Measurements from ENCODE around the gene DEPP1. TPM values are rescaled to one million over a fixed set of nuclear protein-coding genes. Genes with fewer than 3 reads are reported as not detected.

Gene DEPP1
- total RNA-seq, 1 experiment from 2014 or later = 1.6 TPM

DNA sequence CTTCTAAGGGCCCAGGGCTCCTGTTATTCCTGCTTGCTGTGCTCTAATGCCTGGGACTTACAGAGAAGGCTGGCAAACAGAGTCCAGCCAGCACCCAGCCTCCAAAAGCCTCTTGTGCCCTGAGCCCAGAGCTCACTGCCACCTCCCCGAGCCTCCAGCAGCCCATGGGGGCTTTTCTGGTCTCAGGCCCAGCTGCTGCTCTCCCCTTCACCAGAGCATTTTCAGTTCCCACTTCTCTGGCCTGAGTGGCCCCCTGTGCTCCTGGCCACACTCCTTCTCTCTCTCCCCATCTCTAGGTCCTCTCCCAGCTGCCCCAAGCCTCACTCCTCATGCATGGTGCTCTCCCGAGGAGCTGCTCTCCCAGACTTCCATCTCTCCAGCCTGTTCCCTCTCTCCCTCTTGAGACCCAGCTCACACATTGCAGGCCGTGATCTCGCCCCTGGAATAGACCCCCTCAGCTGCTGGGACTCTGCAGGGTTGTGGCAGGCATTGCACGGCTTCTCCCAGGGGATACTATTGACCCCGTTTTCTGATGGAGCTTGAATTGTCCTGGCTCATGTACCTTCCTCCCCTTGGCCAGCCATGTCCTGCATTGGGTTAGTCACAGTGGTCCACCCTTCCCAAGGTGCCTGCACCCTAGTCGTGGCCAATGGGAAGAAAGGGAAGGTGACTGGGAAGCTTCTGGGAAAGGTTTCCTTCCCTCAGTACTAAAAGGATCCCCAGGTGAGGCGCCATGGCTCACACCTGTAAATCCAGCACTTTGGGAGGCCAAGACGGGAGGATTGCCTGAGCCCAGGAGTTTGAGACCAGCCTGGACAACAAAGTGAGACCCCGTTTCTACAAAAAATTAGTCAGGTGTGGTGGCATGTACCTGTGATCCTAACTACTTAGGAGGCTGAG lies 28.0 kb downstream of the DEPP1 start:
- CTCF ChIA-PET = interaction anchor here (1.0 to 2.8 kb wide), 5 partner anchors 16 to 71 kb away, joined by 3 to 19 read pairs (median 5); partner anchors contain the start of gene DEPP1
- peaks cover 5% of the 10 kb centered on the region for H3K9me3 Mint-ChIP-seq
- H3K4me3 Mint-ChIP-seq = no peak overlapping the region
- no peaks in the 10 kb centered on the region for H3K27me3 Mint-ChIP-seq (ENCODE audit: low read depth)
- no peak overlapping the region for H3K27ac Mint-ChIP-seq
- POLR2A ChIA-PET = no interaction called here
- H3K36me3 Mint-ChIP-seq = no peaks in the 10 kb centered on the region
- TF ChIP-seq, protein P1, sequence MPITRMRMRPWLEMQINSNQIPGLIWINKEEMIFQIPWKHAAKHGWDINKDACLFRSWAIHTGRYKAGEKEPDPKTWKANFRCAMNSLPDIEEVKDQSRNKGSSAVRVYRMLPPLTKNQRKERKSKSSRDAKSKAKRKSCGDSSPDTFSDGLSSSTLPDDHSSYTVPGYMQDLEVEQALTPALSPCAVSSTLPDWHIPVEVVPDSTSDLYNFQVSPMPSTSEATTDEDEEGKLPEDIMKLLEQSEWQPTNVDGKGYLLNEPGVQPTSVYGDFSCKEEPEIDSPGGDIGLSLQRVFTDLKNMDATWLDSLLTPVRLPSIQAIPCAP (CRISPR knock-in tag; IDR thresholded peaks at IDR 0.05) = no peak
- TF ChIP-seq, protein P2, sequence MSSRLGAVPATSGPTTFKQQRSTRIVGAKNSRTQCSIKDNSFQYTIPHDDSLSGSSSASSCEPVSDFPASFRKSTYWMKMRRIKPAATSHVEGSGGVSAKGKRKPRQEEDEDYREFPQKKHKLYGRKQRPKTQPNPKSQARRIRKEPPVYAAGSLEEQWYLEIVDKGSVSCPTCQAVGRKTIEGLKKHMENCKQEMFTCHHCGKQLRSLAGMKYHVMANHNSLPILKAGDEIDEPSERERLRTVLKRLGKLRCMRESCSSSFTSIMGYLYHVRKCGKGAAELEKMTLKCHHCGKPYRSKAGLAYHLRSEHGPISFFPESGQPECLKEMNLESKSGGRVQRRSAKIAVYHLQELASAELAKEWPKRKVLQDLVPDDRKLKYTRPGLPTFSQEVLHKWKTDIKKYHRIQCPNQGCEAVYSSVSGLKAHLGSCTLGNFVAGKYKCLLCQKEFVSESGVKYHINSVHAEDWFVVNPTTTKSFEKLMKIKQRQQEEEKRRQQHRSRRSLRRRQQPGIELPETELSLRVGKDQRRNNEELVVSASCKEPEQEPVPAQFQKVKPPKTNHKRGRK (CRISPR knock-in tag; IDR thresholded peaks at IDR 0.05; ENCODE audit: borderline replicate concordance) = no peak
- TF ChIP-seq ZNF121 (CRISPR knock-in tag; IDR thresholded peaks at IDR 0.05) (no peak), TEAD1 (CRISPR knock-in tag; IDR thresholded peaks at IDR 0.05) (no peak)
- no peak for DNase-seq (ENCODE audit: low spot score)
- ATAC-seq = no peak
- H3K4me1 Mint-ChIP-seq = peaks cover 26% of the 10 kb centered on the region

DNA sequence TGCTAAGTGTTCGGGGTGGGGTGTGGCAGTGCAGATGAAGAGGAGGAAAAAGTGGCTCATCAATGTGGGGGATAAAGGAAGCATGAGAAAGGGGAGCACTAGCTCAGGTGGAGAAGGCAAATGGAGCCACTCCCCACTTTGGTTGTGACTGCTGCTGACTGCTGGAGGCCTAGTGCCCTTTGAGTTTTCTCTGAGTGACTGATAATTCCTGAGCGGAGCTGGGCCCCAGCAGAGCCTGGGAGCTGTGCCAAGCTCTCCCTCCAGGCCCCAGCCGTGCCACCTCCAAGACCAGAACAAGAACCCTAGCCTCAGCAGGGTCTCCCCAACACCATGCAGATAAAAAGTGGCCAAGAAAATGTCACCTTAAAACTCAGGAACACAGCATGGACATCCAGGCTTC lies 28.7 kb downstream of the DEPP1 start:
- POLR2A ChIA-PET = no interaction called here
- ATAC-seq = no peak
- CTCF ChIA-PET = interaction anchor here (0.6 to 2.8 kb wide), 7 partner anchors 9 to 70 kb away, joined by 3 to 19 read pairs (median 4); partner anchors contain the start of genes DEPP1 and RASSF4
- no peak overlapping the region for H3K27ac Mint-ChIP-seq
- TF ChIP-seq, protein P3, sequence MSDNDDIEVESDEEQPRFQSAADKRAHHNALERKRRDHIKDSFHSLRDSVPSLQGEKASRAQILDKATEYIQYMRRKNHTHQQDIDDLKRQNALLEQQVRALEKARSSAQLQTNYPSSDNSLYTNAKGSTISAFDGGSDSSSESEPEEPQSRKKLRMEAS (CRISPR knock-in tag; IDR thresholded peaks at IDR 0.05) = no peak
- no peak for TF ChIP-seq PRRX2 (CRISPR knock-in tag; IDR thresholded peaks at IDR 0.05)
- no peaks in the 10 kb centered on the region for H3K27me3 Mint-ChIP-seq (ENCODE audit: low read depth)
- H3K4me1 Mint-ChIP-seq = peaks cover 26% of the 10 kb centered on the region
- H3K36me3 Mint-ChIP-seq = peaks cover 3% of the 10 kb centered on the region
- H3K9me3 Mint-ChIP-seq = peaks cover 12% of the 10 kb centered on the region
- no peak overlapping the region for H3K4me3 Mint-ChIP-seq
- no peak for DNase-seq (ENCODE audit: low spot score)

DNA sequence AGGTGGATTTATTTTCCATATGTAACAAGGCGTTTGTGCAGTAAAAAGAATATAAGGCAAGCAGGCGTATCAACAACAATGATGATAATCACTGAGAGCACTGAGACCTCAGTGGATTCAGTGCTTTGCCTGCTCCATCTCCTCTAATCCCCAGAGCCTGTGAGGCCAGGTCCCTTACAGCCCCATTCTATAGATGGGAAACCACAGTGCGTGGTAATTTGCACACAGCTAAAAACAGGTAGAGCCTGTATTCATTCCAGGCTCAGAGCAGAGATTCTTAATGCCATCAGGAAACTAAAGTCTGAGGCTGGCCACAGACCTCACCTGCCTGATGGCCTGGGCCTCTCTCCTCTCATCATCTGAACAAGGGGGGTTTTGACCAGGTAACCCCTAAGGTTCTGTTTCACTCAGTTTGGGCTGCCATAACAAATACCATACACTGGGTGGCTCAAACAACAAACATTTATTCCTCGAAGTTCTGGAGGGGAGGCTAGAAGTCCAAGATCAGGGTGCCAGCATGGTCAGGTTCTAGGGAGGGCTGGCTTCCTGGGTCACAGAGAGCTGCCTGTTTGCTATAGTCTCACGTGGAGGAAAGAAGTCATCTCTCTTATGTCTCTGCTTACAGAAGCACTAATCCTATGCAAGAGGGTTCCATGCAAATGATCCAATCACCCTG lies 29.3 kb downstream of the DEPP1 start:
- Mint-ChIP-seq H3K27ac (no peak overlapping the region), H3K4me1 (peaks cover 26% of the 10 kb centered on the region), H3K27me3 (ENCODE audit: low read depth) (no peaks in the 10 kb centered on the region), H3K36me3 (peaks cover 9% of the 10 kb centered on the region), H3K9me3 (peaks cover 18% of the 10 kb centered on the region), H3K4me3 (no peak overlapping the region)
- POLR2A ChIA-PET = no interaction called here
- ATAC-seq (peak; percentile 47), DNase-seq (ENCODE audit: low spot score) (no peak)
- TF ChIP-seq ZNF416 (CRISPR knock-in tag; IDR thresholded peaks at IDR 0.05) = no peak
- no peak for TF ChIP-seq NFYB (CRISPR knock-in tag; conservative IDR thresholded peaks at IDR 0.05; ENCODE audit: low read depth)
- no peak for TF ChIP-seq JUN (CRISPR knock-in tag; IDR thresholded peaks at IDR 0.05)
- TF ChIP-seq ATF1 (CRISPR knock-in tag; IDR thresholded peaks at IDR 0.05) = no peak
- no peak for TF ChIP-seq GTF2I (CRISPR knock-in tag; conservative IDR thresholded peaks at IDR 0.05)
- TF ChIP-seq ZNF317 (CRISPR knock-in tag; IDR thresholded peaks at IDR 0.05; ENCODE audit: borderline replicate concordance, low read depth) = no peak
- TF ChIP-seq, protein P4, sequence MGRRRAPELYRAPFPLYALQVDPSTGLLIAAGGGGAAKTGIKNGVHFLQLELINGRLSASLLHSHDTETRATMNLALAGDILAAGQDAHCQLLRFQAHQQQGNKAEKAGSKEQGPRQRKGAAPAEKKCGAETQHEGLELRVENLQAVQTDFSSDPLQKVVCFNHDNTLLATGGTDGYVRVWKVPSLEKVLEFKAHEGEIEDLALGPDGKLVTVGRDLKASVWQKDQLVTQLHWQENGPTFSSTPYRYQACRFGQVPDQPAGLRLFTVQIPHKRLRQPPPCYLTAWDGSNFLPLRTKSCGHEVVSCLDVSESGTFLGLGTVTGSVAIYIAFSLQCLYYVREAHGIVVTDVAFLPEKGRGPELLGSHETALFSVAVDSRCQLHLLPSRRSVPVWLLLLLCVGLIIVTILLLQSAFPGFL (CRISPR knock-in tag; IDR thresholded peaks at IDR 0.05; ENCODE audit: borderline replicate concordance) = no peak
- no peak for TF ChIP-seq TEAD1 (CRISPR knock-in tag; IDR thresholded peaks at IDR 0.05)
- TF ChIP-seq SMAD3 (CRISPR knock-in tag; IDR thresholded peaks at IDR 0.05; ENCODE audit: borderline replicate concordance) = no peak
- no peak for TF ChIP-seq ZNF121 (CRISPR knock-in tag; IDR thresholded peaks at IDR 0.05)
- TF ChIP-seq, protein P5, sequence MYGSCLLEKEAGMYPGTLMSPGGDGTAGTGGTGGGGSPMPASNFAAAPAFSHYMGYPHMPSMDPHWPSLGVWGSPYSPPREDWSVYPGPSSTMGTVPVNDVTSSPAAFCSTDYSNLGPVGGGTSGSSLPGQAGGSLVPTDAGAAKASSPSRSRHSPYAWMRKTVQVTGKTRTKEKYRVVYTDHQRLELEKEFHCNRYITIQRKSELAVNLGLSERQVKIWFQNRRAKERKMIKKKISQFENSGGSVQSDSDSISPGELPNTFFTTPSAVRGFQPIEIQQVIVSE (CRISPR knock-in tag; IDR thresholded peaks at IDR 0.05; ENCODE audit: borderline replicate concordance) = no peak
- TF ChIP-seq GRHL2 (CRISPR knock-in tag; IDR thresholded peaks at IDR 0.05; ENCODE audit: insufficient replicate concordance, severe bottlenecking) = no peak
- TF ChIP-seq, protein P6, sequence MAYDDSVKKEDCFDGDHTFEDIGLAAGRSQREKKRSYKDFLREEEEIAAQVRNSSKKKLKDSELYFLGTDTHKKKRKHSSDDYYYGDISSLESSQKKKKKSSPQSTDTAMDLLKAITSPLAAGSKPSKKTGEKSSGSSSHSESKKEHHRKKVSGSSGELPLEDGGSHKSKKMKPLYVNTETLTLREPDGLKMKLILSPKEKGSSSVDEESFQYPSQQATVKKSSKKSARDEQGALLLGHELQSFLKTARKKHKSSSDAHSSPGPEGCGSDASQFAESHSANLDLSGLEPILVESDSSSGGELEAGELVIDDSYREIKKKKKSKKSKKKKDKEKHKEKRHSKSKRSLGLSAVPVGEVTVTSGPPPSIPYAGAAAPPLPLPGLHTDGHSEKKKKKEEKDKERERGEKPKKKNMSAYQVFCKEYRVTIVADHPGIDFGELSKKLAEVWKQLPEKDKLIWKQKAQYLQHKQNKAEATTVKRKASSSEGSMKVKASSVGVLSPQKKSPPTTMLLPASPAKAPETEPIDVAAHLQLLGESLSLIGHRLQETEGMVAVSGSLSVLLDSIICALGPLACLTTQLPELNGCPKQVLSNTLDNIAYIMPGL (CRISPR knock-in tag; IDR thresholded peaks at IDR 0.05) = no peak
- CTCF ChIA-PET = interaction anchor here (0.6 to 2.8 kb wide), 7 partner anchors 10 to 70 kb away, joined by 3 to 19 read pairs (median 4); partner anchors contain the start of genes DEPP1 and RASSF4
